HT1080 (cell line): Measurements from ENCODE around the gene HSPG2. TPM values are rescaled to one million over a fixed set of nuclear protein-coding genes. Genes with fewer than 3 reads are reported as not detected.
"Not testable (repeated sequence)": the region's sequence is repeated elsewhere in the genome, so short reads cannot be mapped to it uniquely, and the experiment has no call there.

Source experiments
- DNase-seq: peaks from one replicate; pipeline ENCODE4 v3.0.0-alpha.2; 2015; ENCODE audit warnings: low read depth
- total RNA-seq: library from RNA; depleted of rRNA; stranded (reverse); fragments of >200 nt; shearing (Covaris generic); gene quantifications from 2 replicates; pipeline ENCODE4 v1.2.3, GENCODE V29; 2014

The HSPG2 gene
- total RNA-seq, 1 experiment from 2014 or later, result 2.5 TPM

DNA sequence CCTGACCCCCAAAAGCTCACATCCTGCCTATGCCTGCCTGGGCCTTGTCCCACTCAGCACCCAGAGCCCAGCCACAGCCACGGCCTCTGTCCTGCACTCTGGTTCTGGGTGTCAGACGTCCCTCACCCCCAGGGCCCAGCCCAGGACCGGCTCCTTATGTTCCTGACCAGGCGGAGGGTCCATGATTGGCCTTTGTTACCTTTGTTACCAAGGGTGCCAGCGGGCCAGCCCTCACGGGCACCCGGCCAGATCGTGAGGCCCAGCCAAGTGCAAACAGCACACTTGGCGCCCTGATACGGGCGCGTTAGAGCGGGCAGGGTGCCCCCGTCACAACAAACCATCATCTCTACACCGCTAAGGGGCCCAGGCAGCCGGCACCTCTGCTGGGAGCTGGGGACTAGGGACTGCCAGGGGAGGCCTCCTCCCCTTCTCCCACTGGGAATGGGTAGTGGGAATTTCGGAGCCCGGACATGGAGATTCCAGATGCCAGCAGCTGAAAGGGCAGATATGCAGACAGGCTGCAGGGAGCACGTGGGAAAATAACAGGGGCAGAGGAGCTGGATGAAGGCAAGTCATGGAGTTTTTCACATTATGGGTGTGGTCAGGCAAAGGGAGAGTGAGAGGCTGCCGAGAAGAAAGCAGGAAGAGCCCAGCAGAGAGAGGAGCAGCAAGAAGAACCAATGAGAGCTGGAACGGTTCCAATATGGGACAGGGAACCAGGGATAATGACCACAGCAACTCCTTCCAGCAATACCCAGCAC lies 22.1 kb downstream of the HSPG2 start:
- no peak for DNase-seq

GRCh38 chr1:21914450-21914849 lies 22.7 kb downstream of the HSPG2 start:
- DNase-seq, result no peak

GRCh38 chr1:21913763-21914162 lies 23.3 kb downstream of the HSPG2 start:
- no peak for DNase-seq

DNA sequence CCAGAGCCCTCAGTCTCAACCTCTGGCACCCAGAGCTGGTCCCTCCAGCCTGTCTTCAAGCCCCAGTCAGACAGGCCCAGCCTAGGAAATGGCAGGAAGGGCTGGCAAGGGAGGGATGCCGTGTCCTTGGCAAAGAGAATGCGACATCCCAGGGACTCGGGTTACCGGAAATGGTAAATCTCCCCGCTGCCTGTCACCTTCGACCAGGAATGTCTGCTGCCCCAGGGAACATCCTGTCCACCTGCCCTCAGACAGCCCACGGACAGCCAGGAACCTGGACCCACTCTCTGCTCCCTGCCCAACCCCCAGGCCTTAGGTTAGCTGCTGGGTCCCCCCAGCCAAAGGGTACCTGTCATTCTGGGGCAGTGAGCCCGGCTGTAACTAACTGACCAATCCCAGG lies 23.9 kb downstream of the HSPG2 start:
- no peak for DNase-seq

DNA sequence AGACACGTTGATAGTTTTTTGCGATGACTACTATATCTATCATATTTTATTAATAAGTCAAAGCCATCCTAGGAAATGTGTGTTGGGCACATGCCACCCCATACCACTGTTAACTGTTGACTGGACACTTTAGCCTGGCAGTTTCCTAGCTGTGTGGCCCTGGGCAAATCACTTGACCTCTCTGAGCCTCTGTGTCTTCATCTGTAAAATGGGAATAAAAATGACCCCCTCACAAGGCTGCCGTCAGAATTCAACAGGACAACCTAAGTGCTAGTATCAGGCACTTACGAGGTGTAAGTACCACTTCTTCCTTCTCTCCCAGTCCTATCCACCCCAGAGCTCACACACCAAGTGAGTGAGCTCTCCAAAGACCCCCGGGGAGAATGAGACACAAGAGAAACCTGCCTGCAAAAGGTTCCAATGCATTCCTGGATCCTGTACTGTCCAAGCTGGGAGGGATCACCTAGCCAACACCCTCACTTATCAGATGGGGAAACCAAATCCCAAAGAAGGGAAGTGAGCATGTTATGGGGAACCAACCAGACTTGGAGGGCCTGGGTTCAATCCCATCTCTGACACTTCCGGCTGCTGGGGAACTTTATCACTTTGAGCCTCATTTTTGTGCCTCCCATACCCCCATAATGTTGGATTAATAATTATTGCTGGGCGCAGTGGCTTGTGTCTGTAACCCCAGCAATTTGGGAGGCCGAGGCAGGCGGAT lies 24.9 kb downstream of the HSPG2 start:
- DNase-seq, result no peak

DNA sequence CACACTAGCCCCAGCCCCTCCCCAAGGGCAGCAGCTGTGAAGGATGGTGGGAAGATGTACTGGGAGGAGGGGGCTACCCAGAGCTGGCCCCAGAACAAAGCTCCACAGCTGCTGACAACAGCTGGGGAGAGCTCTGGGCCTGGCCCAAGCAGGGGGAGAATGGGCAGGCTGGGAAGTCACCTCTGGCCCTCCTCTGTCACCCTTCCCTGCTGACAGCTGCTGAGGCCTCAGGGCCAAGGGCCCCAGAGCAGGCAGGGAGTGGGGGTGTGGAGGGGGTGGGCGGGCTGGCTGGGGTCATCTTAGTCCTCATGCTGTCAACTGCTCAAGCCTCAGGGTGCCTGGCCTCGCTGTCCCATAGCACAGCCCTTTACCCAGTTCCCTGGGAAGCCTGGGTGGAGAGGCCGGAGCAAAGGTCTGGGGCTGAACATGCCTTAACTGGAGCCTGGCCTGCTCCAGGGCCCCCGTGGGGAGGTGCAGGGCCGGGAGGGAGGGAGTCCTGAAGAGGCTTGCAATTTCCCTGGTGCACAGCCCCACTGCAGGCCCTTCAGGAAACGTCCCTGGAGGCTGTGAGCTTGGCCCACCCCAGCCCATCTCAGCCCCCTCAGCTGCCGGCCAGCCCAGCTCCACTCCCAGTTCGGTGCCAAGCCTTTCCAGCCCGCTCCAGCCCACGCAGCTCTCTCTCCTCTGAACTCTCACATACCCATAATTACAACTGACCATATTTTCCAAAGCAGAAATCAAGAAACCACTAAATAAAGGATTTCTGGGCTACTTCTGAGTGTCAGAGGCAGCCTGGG lies 25.7 kb downstream of the HSPG2 start:
- DNase-seq, result no peak

- DNase-seq, result no peak
These were observed 26.4 kb downstream of the HSPG2 start for GRCh38 chr1:21910558-21911204.

DNA sequence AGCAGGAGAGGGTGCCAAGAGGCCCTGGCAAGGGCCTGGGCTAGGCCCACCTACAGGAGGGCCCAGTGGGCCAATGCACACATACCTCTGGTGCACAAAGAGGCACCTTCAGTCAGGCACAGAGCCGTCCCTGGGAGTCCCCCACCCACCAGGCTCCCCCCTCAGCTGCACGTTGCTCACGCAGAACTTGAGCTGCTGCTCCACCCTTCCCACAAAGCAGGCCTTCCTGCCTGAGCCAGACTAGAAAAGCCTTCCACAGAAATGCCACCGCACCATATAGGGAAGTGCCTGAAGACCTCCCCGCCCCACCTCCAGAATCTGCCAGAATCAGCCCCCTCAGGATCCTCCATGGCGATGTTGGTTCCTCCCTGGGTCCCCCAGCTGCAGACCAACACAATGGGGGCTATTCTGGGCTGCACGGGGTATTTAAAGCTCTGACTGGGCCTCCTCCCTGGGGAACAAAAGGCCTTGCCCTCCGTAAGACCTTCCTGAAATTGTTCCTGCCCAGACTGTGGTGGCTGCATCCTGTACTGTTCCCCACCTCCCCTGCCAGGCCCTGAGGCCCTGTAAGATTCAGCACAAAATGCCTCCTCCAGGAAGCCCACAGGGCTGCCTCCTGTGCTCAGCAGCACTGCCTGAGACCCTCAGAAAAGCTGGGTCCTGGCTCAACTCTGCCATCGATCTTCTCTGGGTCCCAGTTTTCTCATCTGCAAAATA lies 27.2 kb downstream of the HSPG2 start:
- no peak for DNase-seq

DNA sequence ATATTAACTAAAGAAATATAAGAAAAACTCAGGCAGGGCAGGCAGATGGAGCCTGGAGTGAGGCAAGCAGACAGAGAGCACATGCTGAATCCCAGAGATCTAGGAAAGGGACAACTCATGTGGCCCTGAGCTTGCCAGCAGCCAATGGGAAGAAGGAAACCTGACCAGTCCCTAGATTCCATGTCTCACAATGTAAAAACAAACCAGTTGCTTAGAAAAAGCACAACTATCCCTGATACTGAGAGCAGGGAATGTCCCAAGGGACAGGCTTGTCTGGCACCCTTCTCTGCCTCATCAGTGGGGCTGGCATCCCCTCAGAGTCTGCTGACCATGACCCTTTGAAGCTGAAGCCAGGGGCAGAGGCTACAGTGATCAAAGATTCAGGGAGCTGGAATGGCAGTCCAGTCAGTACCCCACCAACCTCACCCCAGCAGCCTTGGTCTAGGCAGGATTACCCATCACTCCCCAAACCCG lies 27.8 kb downstream of the HSPG2 start:
- no peak for DNase-seq

DNA sequence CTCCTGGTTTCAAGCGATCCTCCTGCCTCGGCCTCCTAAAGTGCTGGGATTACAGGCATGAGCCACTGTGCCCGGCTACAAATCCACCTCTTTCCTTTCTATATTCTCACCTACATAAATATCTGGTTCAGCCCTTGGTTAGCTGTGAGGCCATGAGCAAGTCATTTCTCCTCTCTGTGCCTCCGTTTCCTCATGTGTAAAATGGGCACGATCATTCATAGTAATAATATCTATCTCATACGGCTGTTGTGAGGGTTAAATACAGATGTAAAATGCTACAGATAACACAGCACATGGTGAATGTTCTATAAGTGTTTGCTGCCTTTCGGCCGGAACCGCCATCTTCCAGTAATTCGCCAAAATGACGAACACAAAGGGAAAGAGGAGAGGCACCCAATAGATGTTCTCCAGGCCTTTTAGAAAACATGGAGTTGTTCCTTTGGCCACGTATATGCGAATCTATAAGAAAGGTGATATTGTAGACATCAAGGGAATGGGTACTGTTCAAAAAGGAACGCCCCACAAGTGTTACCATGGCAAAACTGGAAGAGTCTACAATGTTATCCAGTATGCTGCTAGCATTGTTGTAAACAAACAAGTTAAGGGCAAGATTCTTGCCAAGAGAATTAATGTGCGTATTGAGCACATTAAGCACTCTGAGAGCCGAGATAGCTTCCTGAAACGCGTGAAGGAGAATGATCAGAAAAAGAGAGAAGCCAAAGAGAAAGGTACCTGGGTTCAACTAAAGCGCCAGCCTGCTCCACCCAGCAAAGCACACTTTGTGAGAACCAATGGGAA lies 29.2 kb downstream of the HSPG2 start:
- not testable (repeated sequence) for DNase-seq

DNA sequence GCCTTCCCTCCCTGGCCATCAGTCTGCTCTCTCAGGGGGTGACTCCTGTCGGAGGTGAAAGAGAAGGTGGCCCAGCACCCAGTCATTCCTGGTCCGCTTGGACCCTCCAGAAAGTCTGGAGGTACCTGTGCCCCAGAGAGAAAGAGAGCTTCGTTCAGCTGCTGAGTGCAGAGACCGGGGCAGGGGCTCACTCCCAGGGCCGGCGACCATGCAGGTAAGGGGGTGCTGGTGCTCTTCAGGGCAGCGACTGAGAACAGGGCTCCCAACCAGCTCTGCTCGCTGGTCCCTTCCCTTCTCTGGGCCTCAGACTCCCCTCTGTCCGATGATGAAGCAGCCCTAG lies 30.1 kb downstream of the HSPG2 start:
- DNase-seq, result no peak

DNA sequence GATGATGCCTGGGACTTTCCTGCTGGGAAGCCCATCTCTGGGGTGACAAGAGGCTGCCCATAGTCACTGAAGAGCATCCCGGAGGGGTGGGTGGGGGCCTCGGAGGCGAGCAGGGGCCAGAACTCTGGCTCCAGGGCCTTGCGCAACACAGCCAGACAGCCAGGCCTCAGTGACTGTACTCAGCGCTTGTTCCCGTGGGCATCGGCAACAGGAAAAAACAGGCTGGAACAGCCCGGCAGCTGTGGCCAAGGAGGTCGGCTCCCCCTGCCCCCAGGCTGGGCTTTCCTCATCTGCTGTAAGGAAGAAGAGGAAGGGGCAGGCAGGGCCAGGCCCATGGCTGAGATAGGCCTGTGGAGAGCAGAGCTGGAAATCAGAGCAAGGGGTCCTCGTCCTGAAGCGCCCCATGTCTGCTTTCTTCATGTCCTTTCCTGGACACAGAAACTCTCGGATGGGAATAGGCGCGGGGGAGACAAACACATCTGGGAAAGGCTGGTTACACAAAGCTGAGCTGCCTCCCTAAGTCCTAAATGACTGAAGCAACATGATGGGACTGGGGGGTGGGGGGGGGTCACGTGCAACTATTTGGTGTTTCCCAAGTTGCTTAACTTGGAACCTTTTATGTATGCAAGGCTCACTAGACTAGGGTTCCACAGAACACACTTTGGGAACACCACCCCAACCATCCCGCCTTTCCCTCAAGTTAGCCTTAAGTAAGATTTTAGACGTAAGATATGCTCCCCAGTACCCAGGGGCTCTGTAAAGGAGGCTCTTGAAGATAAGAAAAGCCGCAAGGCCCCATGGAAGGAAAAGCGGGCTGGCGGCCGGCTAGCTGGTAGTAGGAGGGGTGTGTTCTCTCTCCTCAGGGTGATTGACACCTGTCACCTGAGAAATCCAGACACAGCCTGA lies 30.7 kb downstream of the HSPG2 start:
- DNase-seq, result no peak

- peak; percentile 83 for DNase-seq
These were observed 32.2 kb downstream of the HSPG2 start for GRCh38 chr1:21904704-21905520.

GRCh38 chr1:21904454-21904703 lies 32.7 kb downstream of the HSPG2 start:
- DNase-seq, result no peak

GRCh38 chr1:21903638-21904453 lies 33.3 kb downstream of the HSPG2 start:
- no peak for DNase-seq

GRCh38 chr1:21902026-21903012 lies 34.8 kb downstream of the HSPG2 start:
- no peak for DNase-seq
